WTC11 (cell line): ENCODE data around the gene NLRC5. TPM values are rescaled to one million over a fixed set of nuclear protein-coding genes. Genes with fewer than 3 reads are reported as not detected.

Source experiments
- ATAC-seq: fragments of 200-7000 bp; cut with Tn5 transposase; 2 replicates; pipeline ENCODE4 v1.10.0; 2021; ENCODE audit warnings: mild to moderate bottlenecking, moderate library complexity
- CTCF ChIA-PET: fragments of 300-600 bp; sonication (Branson Sonifier 250); formaldehyde crosslinking; loops from one replicate; lab custom pipeline; 2021; ENCODE audit warnings: antibody characterized with exemption; lab: Charles Lee
- POLR2A ChIA-PET: fragments of 350-600 bp; sonication (Branson Sonifier 250); formaldehyde crosslinking; loops from one replicate; lab custom pipeline; 2021; ENCODE audit warnings: antibody characterized with exemption; lab: Charles Lee
- DNase-seq: peaks from one replicate; pipeline ENCODE4 v3.0.0; 2021; ENCODE audit warnings: low spot score
- H3K27ac Mint-ChIP-seq: 2 replicates; pipeline ENCODE4 v1.8.0; 2021; ENCODE audit warnings: mixed read lengths
- H3K27me3 Mint-ChIP-seq: 2 replicates; pipeline ENCODE4 v1.8.0; 2021; ENCODE audit warnings: low read depth, mild to moderate bottlenecking, moderate library complexity, mixed read lengths
- H3K36me3 Mint-ChIP-seq: 2 replicates; pipeline ENCODE4 v1.8.0; 2021; ENCODE audit warnings: mixed read lengths
- H3K4me1 Mint-ChIP-seq: 2 replicates; pipeline ENCODE4 v1.8.0; 2022; ENCODE audit warnings: mixed read lengths
- H3K4me3 Mint-ChIP-seq: 2 replicates; pipeline ENCODE4 v1.8.0; 2021; ENCODE audit warnings: mild to moderate bottlenecking, moderate library complexity, mixed read lengths
- H3K9me3 Mint-ChIP-seq: 2 replicates; pipeline ENCODE4 v1.8.0; 2021; ENCODE audit warnings: mixed read lengths
- ATF2 ChIP-seq: sonication (generic); formaldehyde crosslinking; IDR thresholded peaks from 2 replicates; pipeline ENCODE4 v1.8.1; 2022; ENCODE audit warnings: low read depth, missing genetic modification reagents, borderline replicate concordance
- CBFB ChIP-seq: sonication (generic); formaldehyde crosslinking; IDR thresholded peaks from 2 replicates; pipeline ENCODE4 v1.8.1; 2022; ENCODE audit warnings: mild to moderate bottlenecking, low read depth, missing genetic modification reagents
- CDX4 ChIP-seq: fragments of 250-450 bp; sonication (Bioruptor Pico); IDR thresholded peaks from 2 replicates; pipeline ENCODE4 v1.9.0; 2021; ENCODE audit warnings: moderate library complexity, mild to moderate bottlenecking, inconsistent platforms, borderline replicate concordance
- CREM ChIP-seq: sonication (generic); formaldehyde crosslinking; IDR thresholded peaks from 2 replicates; pipeline ENCODE4 v1.8.1; 2022; ENCODE audit warnings: mild to moderate bottlenecking, missing genetic modification reagents, moderate library complexity
- ELF4 ChIP-seq: sonication (generic); formaldehyde crosslinking; IDR thresholded peaks from 2 replicates; pipeline ENCODE4 v1.8.1; 2022; ENCODE audit warnings: low read depth, mild to moderate bottlenecking, moderate library complexity, missing genetic modification reagents
- GABPB1 ChIP-seq: sonication (generic); formaldehyde crosslinking; IDR thresholded peaks from 2 replicates; pipeline ENCODE4 v1.8.1; 2023; ENCODE audit warnings: mild to moderate bottlenecking, missing genetic modification reagents
- IRF1 ChIP-seq: sonication (generic); formaldehyde crosslinking; IDR thresholded peaks from 2 replicates; pipeline ENCODE4 v1.8.0; 2023; ENCODE audit warnings: missing genetic modification reagents
- NFE2L1 ChIP-seq: sonication (generic); formaldehyde crosslinking; IDR thresholded peaks from 2 replicates; pipeline ENCODE4 v1.8.1; 2023; ENCODE audit warnings: missing genetic modification reagents
- NR2C2 ChIP-seq: sonication (generic); formaldehyde crosslinking; IDR thresholded peaks from 2 replicates; pipeline ENCODE4 v1.8.0; 2022; ENCODE audit warnings: mild to moderate bottlenecking, missing genetic modification reagents
- OVOL2 ChIP-seq: fragments of 250-450 bp; sonication (Bioruptor Pico); IDR thresholded peaks from 2 replicates; pipeline ENCODE4 v1.9.0; 2021; ENCODE audit warnings: mild to moderate bottlenecking, borderline replicate concordance
- PRDM15 ChIP-seq: sonication (generic); formaldehyde crosslinking; IDR thresholded peaks from 2 replicates; pipeline ENCODE4 v1.8.0; 2022; ENCODE audit warnings: missing genetic modification reagents
- RORB ChIP-seq: fragments of 250-450 bp; sonication (Bioruptor Pico); IDR thresholded peaks from 2 replicates; pipeline ENCODE4 v1.9.0; 2021; ENCODE audit warnings: mild to moderate bottlenecking
- SP1 ChIP-seq: sonication (generic); formaldehyde crosslinking; conservative IDR thresholded peaks from 2 replicates; pipeline ENCODE4 v1.8.1; 2022; ENCODE audit warnings: missing genetic modification reagents
- STAT6 ChIP-seq: sonication (generic); formaldehyde crosslinking; conservative IDR thresholded peaks from 2 replicates; pipeline ENCODE4 v1.8.1; 2023; ENCODE audit warnings: mild to moderate bottlenecking, low read depth, missing genetic modification reagents, moderate library complexity
- TCF7 ChIP-seq: sonication (generic); formaldehyde crosslinking; IDR thresholded peaks from 2 replicates; pipeline ENCODE4 v1.8.0; 2022; ENCODE audit warnings: mild to moderate bottlenecking, low read depth, missing genetic modification reagents, moderate library complexity
- TEAD1 ChIP-seq: sonication (generic); formaldehyde crosslinking; IDR thresholded peaks from 2 replicates; pipeline ENCODE4 v1.8.0; 2022; ENCODE audit warnings: mild to moderate bottlenecking, missing genetic modification reagents
- USF1 ChIP-seq: sonication (generic); formaldehyde crosslinking; IDR thresholded peaks from 2 replicates; pipeline ENCODE4 v1.8.0; 2022; ENCODE audit warnings: mild to moderate bottlenecking, missing genetic modification reagents
- ZNF219 ChIP-seq: sonication (generic); formaldehyde crosslinking; IDR thresholded peaks from 2 replicates; pipeline ENCODE4 v1.8.0; 2023; ENCODE audit warnings: missing genetic modification reagents, mild to moderate bottlenecking, borderline replicate concordance
- ZNF416 ChIP-seq: fragments of 250-450 bp; sonication (Bioruptor Pico); IDR thresholded peaks from 2 replicates; pipeline ENCODE4 v1.9.0; 2021; ENCODE audit warnings: mild to moderate bottlenecking, inconsistent platforms
- ZNF423 ChIP-seq: fragments of 250-450 bp; sonication (Bioruptor Pico); IDR thresholded peaks from 2 replicates; pipeline ENCODE4 v2.1.2; 2022; ENCODE audit warnings: mild to moderate bottlenecking, moderate library complexity
- ZNF671 ChIP-seq: fragments of 250-450 bp; sonication (Bioruptor Pico); IDR thresholded peaks from 2 replicates; pipeline ENCODE4 v1.8.0; 2021; ENCODE audit warnings: mild to moderate bottlenecking
- total RNA-seq: library from RNA; stranded (reverse); gene quantifications from 3 replicates; pipeline ENCODE4 v1.2.3, GENCODE V29; 2021

Gene NLRC5
- total RNA-seq, 1 experiment from 2014 or later: 2.8 TPM

- TF ChIP-seq TCF7 (CRISPR knock-in tag): no peak
- no peak for TF ChIP-seq PRDM15 (CRISPR knock-in tag)
- TF ChIP-seq ATF2 (CRISPR knock-in tag): no peak
- TF ChIP-seq RORB (CRISPR knock-in tag): no peak
- TF ChIP-seq STAT6: no peak
- TF ChIP-seq CREM (CRISPR knock-in tag): no peak
- TF ChIP-seq OVOL2 (CRISPR knock-in tag): no peak
- no peak for TF ChIP-seq ZNF219 (CRISPR knock-in tag)
These were observed 79.7 kb downstream of the NLRC5 start (continued) for GRCh38 chr16:57069053-57069452.

GRCh38 chr16:57069635-57070370, 80.4 kb downstream of the NLRC5 start:
- Mint-ChIP-seq H3K4me1 (0 out of 2 replicates have a peak, but pooled peaks cover 5% of the 10 kb centered on the region), H3K9me3 (no peaks in the 10 kb centered on the region), H3K4me3 (no peak overlapping the region), H3K27ac (no peak overlapping the region), H3K27me3 (no peaks in the 10 kb centered on the region; the same call in 1 of the 2 replicates), H3K36me3 (no peaks in the 10 kb centered on the region)
- TF ChIP-seq ELF4 (CRISPR knock-in tag) (no peak), STAT6 (no peak), CDX4 (CRISPR knock-in tag) (no peak), USF1 (no peak), NFE2L1 (CRISPR knock-in tag) (no peak), IRF1 (no peak), NR2C2 (no peak), GABPB1 (no peak), ZNF671 (CRISPR knock-in tag) (no peak), TEAD1 (CRISPR knock-in tag) (no peak), OVOL2 (CRISPR knock-in tag) (no peak), ZNF423 (CRISPR knock-in tag) (no peak), CREM (CRISPR knock-in tag) (no peak), ZNF416 (CRISPR knock-in tag) (no peak), CBFB (CRISPR knock-in tag) (no peak), SP1 (CRISPR knock-in tag) (no peak)
- POLR2A ChIA-PET: interaction anchor here (0.6 kb wide), 1 partner anchor 295 kb away, joined by 3 read pairs; no protein-coding TSS in a partner anchor
- ATAC-seq: no peak
- no peak for DNase-seq
- CTCF ChIA-PET: interaction anchor here (0.8 kb wide), 1 partner anchor 22 kb away, joined by 3 read pairs; the partner anchor contains the start of gene CPNE2
